Anterior cingulate cortex (tissue), 58 donors: ENCODE results near the gene SNX27.
"Not testable (repeated sequence)": the region's sequence is repeated elsewhere in the genome, so short reads cannot be mapped to it uniquely, and the experiment has no call there.

Source experiments
- DNase-seq, 58 donors: peaks; one replicate each; lab custom pipeline; 2025; lab: John Stamatoyannopoulos, UW

Gene SNX27

DNA sequence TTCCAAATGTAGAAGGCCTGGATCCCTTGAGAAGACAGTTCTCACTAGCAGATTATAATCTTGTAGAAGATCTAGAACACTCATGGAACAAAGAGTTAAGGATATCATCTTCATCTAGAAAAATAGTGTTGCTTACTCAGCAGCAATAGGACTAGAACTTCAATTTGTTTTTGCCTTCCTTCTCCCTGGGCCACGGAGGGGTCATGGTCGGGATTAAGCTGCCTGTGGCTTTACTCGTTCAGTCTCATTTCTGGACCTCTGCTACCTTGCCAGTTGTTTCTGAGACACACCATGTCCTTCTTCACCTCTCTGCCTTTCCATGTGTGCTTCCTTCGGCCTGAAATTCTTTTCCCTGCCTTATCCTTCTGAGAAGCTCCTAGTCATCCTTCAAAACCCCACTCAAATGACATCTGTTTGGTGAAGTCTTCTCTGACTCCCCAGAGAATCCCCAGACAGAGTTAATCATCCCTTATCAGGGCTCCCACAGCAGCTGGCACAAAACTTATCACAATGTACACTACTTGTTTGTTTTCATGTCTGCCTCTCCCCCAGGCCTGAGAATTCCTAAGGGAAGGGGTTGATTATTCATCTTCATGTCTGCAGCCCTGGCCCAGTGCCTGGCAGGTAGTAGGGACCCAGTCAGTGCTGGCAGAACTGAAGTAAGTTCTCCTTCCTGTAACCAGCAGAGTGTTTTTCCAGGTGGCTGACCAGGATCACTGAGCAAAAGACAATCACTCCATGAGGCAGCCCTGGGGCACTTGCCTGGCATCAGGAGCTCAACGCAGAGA, 15.5 kb upstream of the SNX27 start:
- DNase-seq = no peak

DNA sequence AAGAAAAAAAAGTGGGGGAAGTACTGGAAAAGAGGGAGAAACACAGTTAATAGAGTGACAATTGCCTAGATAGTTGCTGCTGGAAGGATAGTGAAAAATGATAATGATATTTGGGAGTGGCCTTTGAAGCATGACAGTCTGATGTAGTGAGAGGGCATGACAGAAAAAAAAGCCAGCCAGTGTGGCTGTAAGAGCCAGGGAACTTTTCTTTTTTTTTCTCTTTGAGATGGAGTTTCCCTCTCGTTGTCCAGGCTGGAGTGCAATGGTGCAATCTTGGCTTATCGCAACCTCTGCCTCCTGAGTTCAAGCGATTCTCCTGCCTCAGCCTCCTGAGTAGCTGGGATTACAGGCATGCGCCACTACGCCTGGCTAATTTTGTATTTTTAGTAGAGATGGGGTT, 9.3 kb upstream of the SNX27 start:
- not testable (repeated sequence) for DNase-seq

DNA sequence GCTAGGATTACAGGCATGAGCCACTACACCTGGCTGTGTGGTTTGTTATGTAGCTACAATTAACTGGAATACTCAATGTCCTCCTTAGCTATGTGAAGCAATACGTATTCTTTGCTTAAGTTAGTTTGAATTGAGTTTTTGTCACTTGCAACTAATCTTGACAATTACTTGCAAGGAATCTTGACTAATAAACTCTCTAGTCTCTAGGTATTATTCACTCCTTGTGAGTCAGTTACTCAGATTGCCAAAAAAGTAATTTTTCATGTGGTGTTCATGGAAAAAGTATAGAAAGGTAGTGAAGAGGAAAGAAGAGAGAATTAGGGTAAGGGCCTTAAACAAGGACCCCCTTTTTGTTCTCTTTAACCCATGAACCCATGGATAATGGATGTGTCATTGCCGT, 7.6 kb upstream of the SNX27 start:
- DNase-seq = no peak

DNA sequence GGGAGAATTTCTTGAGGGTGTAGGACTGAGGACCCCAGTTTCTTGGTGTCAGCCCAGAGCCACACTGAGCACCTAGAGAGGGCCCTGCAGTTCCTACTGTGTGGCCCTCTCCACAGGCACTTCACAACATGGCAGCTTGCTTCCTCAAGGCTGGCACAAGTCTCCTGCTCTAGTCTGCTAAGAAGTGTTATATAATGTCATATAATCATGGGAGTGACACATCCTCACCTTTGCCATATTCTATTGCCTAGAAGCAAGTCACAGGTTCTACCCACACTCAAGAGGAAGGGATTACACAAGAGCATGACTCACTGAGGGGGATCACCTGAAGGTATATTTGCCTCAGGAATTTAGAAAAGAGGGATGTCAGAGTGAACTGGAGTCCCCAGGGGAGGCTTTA, 5.5 kb upstream of the SNX27 start:
- DNase-seq = no peak

DNA sequence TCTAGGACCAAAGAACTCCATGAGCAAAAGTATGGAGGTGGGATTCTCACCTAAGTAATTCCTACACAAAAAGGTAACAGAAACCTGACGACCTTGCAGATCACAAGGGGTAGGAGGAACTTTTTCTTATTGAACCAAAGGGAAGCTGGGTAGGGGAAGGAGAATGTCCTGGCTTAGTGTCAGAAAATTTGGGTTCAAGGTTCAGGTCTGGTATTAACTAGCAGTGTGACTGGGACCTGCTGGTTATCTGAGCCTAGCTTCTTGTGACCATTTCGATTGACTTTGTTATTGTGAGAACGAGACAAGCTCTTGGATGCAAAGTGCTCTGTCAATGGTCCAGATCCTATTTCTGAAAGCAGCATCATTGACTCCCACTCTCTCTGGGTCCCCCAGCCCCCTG, 5.0 kb upstream of the SNX27 start:
- no peak for DNase-seq

DNA sequence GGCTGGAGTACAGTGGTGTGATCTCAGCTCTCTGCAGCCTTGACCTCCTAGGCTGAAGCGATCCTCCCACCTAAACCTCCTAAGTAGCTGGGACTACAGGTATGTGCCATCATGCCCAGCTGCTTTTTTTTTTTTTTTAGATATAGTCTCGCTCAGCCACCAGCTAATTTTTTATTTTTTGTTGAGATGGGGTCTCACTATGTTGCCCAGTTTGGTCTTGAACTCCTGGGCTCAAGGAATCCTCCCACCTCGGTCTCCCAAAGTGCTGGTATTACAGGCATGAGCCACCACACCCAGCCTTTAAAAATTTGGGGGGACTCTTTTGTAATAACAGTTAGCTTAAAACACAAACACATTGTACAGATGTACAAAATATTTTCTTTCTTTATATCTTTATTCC, 1.7 kb upstream of the SNX27 start:
- no peak for DNase-seq

DNA sequence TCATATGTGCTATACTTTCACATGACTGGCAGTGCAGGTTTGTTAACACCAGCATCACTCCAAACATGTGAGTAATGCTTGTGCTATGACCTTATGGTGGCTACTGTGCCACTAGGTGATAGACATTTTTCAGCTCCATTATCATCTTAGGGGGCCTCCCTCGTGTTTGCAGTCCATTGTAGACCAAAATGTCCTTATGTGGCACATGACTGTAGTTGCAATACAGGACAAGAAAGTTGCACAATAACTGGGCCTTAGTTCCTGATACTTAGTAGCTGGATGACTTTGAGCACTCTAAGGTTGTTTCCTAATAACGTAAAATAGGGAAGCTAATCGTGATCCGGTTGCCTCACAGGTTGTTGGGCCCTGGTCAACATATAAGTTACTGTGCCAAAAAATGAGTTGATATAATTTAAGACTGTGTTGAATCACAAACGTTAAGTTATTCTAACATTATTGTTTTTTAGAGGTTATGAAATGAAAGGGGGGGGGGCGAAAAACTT, 511 bp upstream of the SNX27 start:
- DNase-seq = peak in 6 of 58 donors; percentile 19 to 49 (median 40)

DNA sequence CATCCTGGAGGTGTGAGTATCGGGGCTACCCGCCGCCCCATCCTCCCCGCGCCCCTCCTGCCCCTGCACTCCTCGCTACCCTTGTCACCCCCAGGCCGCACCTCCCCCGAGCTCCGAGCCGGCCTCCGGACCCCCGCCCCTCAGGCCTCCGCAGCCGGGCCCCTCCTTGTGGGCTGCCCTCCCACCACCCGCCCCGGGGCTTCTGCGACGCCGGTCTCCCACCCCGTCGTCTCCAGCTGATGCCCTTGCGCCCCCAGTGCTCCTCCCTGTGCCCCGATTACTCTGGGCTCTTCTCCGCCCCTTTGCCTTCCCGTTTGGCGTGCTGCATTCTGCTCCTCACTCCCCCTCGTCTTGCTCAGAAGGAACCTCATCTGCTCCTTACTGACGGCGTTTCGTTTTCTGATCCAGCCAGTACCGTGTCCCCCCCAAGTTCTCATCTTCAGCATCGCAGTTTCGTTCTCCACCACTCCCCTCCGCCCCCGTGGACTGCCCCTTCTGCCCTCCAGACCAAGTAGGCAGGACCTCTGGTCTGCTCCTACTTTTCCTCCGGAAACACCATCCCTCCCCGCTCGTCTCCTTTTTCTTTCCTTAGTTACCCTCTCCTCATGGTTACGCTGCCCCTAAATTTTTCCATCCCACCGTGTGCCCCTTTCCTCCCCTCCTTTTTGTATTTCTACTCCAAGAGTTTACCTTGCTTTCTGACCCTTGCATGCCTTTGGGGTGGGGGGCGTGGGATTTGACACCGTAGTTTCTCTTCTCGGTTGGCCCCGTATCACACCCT, 841 bp downstream of the SNX27 start:
- peak in 41 of 58 donors; percentile 11 to 66 (median 42) for DNase-seq

DNA sequence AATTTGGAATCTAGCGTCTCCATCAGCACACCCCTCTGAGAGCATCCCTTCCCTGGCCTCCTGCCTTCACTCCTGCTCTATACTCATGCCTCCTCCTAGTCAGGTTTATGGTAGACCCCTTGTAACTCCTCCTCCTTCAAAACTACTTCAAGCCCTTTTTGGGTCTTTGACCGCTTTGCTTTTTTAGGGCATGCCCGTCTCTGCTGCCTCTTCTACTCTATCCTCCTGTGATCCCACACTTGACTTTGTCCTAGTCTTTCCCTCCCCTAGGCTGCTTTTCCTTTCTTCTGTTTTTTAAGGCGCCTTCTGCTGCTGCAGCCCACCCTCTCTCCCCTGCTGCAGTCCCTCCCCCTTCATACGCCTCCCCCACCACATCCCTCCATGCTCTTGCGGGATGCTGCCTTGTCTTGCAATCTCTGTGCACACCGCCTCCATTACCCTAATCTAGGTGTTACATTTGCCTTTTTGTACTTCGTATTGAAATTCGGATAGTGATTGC, 1.5 kb downstream of the SNX27 start:
- peak in 2 of 58 donors; percentile 12 to 20 for DNase-seq

DNA sequence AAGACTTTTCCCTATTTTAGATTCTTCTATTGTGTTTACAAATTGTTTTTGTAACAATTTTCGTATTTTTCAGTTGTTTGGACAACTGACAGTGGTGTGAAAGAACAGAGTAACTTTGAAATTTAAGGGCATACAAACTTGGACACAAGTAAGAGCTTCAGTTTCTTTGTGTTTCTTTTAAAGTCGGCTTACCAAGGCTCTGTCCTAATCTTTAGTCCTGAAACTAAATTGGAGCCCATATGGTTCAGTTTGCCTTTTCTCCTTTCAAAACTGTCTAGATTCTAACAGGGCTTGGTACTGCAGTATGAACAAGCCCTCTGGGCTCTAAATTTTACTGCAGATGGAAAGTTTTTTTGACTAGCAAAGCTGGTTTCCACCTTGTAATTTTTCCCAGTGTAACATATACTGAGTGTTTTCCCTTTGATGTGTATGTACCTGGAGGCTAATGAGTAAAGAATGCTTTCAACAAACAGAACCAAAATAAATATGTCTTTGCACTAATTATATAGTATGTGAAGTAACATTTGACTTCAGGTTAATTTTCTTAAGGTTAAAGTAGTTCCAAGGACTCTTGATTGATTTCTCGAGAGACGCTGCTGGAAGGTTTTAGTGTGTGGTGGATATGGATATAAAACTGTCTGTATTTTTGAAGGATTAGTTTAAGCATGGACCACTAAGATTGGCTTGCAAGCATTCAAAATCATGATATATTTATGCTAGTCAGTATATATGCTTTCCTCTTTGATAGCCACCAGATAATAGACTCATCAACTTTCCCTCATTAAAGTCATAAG, 4.1 kb downstream of the SNX27 start:
- DNase-seq = no peak

DNA sequence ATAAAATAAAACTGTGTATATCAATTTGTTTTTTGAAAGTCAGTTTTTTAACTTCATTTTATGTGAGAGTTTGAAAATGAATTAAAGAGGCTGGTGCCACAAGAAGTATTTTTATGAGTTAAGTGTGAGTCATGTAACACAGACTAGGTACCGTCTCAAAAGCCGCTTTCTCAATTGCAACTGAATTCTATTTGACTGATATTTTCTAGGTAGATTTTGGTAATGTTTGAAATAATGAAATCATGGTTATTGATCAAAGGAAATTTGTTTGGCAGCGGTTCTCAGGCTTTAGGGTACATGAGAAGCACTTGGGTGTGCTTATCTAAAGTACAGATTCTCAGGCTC, 4.6 kb downstream of the SNX27 start:
- DNase-seq = no peak

DNA sequence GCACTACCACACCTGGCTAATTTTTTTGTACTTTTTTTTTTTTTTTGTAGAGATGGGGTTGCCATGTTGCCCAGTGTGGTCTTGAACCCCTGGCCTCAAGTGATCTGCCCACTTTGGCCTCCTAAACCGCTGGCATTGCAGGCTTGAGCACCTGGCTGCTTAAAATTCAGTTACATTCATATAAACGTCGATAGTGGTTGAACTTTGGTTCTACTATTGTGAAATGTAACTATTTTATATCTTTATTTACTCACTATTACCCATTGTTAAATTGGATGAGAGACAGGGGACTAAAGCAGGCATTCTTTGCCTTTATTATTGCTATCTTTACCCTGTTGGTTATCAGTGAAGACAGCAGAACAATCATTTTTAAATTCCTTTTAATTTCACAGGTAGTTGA, 6.2 kb downstream of the SNX27 start:
- no peak for DNase-seq

DNA sequence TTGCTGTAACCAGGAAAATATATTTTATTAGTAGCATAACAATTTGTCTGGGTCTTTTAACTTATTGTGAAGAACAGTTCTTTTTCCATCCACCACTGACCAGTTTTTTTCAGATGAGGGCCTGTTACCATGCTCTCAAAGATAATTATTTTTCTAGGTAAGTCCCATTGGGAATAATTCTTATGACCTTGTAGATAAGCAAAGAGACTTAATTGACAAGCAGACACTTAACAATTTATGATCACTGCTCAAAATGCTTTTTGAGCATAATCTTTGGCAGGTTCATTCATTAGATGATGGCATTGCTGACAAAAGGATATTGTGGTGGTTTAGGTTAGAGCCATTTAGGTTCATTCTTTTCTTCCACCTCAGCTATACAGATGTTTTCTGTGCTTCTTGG, 6.6 kb downstream of the SNX27 start:
- DNase-seq = no peak

DNA sequence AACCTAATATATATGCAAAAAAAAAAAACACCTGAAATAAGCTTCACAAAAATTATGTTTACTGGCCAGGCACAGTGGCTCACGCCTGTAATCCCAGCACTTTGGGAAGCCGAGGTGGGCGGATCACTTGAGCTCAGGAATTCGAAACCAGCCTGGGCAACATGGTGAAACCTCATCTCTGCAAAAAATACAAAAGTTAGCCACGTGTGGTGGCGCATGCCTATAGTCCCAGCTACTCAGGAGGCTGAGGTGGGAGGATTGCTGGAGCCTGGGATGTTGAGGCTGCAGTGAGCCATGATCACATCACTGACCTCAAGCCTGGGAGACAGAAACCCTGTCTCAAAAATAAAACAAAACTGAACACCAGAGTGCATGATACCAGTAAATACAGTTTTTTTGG, 7.1 kb downstream of the SNX27 start:
- DNase-seq = not testable (repeated sequence)

DNA sequence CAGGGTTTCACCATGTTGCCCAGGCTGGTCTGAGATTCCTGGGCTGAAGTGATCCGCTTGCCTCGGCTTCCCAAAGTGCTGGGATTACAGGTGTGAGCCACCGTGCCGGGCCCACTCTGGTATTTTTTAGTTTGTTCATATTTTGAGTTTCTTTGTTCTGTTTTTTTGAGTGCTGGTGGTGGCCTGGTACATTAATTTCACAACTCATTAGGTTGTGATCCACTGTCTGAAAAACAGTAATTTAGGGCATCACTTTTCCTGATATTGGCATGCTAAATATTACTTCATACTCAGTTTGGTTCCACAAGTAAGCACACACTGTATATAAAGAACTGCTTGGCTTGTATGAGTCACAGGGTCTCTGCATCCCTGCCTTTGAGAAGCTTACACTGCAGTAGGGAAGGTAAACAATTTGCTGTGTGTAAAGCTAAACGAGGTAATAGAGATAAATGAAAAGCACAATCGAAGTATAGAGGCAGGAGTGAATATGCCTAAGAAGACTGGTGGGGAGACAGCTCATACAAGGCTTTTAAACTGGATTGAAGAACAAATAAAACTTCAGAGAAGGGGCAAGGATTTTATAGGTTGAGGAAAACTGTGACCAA, 7.7 kb downstream of the SNX27 start:
- DNase-seq = no peak

DNA sequence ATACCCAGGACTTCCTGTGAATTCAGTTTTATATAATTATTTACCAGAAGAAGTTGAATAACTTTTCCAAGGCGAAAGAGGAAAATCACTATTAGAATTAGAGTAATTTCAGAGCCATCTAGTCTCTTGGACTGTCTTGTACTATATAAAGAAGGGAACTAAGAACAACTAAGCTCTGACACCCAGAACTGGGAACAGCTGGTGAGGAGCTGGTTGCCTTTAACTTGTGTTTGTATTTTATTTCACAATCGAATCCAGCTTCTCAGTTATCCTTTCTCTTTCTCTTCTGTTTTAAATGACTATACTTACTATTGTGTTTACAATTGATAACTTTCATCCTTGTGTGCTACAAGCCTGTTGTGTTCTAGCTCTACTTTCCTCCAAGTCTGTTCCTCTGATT, 8.4 kb downstream of the SNX27 start:
- peak in 1 of 58 donors; percentile 4 for DNase-seq

DNA sequence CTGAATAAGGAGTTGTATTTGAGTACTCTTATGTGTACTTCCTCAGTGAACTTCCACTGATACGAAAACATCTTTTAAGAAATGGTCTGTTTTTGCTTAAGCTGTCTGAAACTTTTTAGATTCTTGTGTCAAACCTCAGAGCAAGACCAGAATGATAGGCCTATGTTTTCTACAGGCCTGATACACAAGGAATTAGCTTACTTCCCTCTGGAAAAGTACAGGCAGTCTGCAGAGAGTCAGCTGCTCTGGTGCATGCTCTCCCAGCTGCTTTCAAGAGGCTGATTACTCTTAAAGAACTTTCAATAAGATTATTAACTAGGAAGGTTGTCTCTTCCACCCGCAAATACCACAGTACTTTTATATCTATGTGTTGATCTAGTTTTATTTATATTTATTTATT, 9.5 kb downstream of the SNX27 start:
- DNase-seq = peak in 5 of 58 donors; percentile 2 to 30 (median 9)

DNA sequence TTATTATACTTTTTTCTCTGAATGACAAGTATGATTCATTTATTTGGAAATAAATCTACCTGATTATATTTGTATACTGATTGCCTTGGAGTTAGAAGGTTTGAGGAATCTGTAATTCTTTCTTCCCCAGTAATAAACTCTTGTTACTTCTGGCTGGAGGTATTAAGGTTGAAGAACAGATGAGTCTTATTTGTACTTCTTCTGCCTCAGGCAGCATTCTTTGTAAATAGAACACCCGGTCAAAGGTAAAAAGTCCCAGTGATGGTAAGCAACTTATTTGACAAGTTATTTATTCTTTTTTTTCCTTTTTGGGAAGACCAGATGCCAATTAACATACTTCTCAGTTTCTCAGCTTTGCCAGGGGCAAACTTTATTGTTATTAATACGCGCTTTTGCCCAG, 12.9 kb downstream of the SNX27 start:
- DNase-seq = no peak

DNA sequence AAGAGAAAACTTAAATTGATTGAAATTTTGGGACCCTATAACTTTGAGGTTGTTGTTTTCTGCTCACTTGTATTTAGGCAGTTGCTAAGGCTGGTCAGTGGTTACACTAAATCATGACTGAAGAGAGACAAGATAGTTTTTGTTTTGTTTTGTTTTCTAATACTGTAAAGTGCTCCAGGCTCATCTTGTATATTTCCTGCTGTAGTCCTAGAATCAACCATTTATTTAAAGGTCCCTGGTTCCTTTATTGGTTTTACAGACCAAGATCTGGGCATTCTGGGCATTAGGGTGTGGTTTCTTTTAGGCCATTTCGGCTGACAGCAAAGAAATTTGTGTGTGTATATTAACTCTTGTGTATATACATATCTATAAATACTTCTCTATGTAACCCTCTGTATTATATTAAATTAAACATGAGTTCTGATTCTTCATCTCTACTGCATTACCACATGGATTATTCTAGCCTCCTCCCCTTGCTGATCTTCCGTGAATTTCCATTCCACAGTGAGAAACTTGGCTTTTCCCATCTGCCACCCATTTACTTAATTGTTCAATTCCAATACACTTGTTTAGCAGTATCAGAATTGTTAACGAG, 15.0 kb downstream of the SNX27 start:
- no peak for DNase-seq

DNA sequence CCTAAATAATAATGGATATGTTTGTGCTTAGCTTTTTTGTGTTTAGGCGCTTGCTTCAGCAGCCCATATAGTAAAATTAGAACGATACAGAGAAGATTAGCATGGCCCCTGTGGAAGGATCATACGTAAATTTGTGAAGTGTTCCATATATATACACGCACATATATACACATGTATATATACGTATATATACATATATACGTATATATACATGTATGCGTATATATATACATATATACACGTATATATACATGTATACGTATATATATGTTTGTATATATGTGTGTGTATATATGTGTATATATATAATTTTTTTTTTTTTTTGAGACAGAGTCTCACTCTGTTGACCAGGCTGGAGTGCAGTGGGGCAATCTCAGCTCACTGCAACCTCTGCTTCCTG, 17.4 kb downstream of the SNX27 start:
- DNase-seq = no peak
